HG03095 (cell line): ENCODE measurements around the gene TMEM178B.
A peak's percentile ranks its signal among the peaks of the same experiment; 100 is the strongest.
"Not testable (repeated sequence)": the region's sequence is repeated elsewhere in the genome, so short reads cannot be mapped to it uniquely, and the experiment has no call there.

Experiments used
- ATAC-seq: cut with Tn5 transposase; IDR thresholded peaks from one replicate; pipeline ENCODE4 v1.9.1; 2021; ENCODE audit warnings: moderate library complexity; ENCODE audit not compliant: unreplicated experiment

Gene TMEM178B

DNA sequence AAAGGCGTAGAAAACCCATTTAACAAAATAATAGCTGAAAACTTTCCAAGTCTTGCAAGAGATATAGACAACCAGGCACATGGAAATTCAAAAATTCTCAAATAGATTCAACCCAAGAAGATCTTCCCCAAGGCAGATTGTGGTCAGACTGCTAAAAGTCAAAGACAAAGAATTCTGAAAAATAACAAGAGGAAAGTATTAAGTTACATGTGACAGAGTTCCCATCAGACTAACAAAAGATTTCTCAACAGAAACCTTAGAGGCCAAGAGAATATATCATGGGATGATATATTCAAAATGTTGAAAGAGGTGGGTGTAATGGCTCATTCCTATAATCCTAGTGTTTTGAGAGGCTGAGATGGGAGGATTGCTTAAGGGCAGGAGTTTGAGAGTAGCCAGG, 59.8 kb downstream of the TMEM178B start:
- ATAC-seq = no peak

DNA sequence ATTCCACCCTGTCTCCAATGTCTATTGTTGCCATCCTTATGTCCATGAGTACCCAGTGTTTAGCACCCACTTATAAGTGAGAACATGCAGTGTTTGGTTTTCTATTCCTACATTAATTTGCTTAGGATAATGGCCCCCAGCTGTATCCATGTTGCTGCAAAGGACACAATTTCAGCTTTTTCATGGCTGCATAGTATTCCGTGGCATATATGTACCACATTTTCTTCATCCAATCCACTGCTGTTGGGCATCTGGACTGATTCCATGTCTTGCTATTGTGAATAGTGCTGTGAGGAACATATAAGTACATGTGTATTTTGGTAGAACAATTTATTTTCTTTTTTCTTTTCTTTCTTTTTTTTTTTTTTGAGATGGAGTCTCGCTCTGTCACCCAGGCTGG, 68.2 kb downstream of the TMEM178B start:
- ATAC-seq = no peak

DNA sequence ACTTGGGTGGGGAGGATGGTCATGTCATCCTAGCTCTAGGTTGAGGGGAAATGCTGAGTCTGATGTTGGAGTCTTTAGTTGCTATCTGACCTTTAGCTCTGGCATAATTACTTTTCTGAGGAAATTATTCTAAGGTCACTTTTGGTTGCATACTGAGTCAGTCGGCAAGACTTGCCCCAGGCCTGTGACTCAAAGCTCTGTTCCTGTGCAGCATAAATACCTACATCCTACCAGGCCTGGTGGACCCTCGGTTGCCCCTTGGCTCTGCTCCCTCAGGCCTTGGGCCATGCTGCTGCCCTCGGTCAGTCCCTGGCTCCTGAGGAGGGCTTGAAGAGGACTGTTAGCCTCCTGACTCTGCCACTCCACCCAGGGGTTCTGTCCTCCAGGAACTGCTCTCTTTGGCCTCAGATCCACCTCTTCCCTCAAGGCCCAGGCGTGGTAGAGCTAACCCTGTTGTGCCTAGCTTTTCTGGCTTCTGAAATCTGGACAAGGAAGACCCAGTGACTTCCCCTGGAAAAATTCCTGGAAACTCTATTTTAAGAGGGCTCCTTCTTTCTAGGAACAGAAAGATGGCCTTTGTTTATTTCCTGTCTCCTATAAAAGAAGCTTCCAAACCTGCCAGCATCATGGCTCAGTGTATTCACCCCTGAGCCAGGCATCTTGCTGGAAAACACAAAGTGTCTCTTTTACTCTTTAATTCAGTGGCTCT, 71.2 kb downstream of the TMEM178B start:
- ATAC-seq = no peak

GRCh38 chr7:141145630-141145982, 71.7 kb downstream of the TMEM178B start:
- no peak for ATAC-seq

DNA sequence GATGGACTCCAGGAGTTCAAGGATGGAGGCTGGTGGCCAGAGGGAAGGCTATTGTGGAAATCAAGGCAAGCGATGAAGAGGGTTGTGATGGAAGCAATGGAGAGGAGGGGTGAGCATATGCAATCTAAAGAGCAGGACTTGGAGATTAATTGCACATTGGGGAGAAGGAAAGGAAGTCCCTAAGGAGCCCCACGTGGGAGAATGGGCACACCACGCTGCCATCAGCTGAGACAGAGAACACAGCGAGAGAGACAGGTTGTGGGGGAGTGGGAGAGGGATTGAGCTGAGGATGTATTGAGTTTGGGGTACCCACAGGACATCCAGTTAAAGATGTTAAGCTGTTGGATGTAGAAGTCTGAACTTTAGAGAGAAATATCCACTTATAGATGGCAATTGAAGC, 73.6 kb downstream of the TMEM178B start:
- no peak for ATAC-seq

DNA sequence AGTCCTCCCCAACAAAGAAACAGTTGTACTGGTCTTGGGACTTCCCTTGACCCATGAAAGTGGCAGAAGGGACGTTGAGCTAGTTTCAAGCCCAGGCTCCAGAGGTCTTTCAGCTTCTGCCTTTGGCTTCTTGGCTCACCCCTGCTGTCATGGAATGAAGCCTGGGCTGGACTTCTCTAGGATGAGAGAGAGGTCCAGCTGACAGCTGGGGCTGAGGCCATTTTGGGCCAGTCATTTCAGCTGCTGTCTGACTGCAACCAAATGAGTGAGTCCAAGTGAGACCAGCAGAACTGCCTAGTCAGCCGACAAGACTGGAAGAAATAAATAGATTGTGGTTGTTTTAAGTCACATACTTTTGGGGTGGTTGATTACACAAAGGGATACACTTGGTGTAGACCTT, 76.6 kb downstream of the TMEM178B start:
- no peak for ATAC-seq

DNA sequence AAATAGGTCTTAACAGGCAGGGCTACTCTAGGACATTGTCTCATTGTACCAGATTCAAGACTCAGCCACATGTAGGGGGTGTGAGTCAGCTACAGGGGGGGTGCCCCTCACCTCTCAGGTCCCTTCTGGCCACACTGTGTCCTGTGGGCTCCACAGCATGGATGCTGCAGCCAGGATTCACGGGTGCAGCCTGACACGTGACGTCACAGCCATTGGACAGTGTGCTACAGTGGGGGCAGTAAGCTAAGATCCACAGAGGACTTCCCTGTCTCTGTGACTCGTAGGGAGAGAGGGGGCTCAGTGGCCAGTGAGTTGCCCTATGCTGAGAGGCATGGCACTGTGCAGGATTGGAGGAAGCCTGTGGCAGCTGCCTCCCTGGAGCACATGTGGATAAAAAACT, 77.9 kb downstream of the TMEM178B start:
- no peak for ATAC-seq

DNA sequence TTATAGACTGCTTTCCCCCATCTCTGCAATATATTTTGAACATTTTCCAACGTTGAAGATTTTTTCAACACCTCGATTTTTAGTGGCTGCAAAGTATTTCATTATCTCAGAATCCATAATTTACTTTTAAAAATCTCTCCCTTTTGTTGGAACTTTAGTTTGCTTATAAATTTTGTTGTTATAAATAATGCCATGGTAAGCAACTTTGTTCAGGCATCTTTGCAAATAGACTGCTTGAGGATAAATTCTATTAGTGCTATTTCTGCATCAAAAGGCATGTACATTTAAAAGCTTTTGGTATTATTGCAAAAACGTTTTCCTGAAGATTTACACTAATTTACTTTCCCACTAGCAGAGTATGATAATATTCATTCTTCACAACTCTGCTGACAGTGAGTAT, 79.4 kb downstream of the TMEM178B start:
- ATAC-seq = no peak

DNA sequence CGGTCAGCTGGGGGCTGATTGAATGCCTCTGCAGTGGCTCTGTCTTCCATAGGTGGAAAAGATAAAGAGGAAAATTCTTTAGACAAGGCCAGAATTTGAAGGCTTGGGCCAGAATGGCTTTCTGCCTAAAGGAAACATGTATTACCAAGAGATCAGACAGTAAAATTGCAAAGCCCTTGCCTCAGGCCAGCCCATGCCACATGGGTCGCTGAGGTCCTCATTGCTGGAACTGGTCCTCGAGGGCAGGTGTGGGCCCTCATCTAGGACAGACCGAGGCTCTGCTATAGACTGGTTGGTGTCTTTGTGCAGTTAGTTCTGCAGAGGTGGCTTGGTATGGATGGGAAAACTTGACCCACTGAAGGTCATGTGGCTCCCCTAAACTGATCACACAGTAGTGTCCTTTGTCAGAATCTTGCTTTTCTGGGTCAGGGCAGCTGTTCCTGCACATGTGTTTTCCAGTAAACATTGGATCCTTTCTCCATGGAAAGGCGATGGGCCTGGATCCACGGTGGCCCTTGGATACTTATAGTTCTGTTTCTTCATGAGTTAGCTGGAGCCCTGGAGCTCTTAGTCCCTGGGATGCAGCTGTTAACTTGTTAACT, 80.4 kb downstream of the TMEM178B start:
- ATAC-seq = no peak

DNA sequence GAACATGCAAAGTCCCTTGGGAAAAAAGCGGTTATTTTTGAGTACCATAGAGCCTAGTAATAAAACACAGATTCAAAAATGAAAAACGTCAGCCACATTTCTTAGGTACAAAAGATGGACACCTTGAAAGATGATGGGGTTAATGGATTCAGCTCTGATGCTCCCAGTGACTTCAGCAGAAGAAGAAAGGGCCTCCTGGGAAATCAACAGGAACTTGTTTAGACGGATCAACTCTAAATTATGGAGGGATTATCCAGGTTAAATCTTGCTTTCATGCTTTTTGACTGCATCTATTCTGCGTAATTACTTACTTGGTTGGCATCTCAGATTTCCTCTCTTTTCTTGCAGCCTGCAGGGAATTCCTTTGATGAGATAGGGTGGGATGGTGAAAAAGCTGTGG, 82.5 kb downstream of the TMEM178B start:
- ATAC-seq = no peak

DNA sequence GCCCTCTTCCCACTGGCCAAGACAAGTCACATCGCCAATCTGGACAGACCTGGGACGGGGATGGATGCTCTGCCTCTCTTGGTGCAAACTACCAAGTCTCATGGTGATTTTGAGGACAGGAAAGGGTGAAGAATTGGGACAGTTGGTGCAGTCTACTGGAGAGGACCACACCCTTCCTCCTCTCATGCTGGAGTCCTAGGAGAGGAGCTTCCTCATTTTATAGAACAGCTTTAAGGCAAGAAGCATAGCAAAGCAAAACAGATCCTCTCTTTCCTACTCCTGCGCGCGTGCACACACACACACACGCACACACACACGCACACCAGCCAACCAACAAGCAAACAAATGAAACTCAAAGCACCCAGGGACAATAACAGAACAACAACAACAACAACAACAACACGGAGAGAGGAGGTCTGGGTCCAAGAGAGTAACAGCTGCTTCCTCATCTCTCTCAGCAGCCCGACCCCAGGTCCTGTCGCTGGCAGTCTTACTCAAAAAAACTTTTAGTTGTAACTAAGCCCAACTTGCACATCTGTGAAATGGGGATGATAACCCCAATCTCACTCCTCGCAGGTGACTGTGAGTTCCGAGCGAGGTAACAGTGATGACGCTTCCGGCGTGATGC, 83.4 kb downstream of the TMEM178B start:
- no peak for ATAC-seq

- ATAC-seq = peak; percentile 83
Measured at GRCh38 chr7:141158561-141158960, 84.7 kb downstream of the TMEM178B start.

DNA sequence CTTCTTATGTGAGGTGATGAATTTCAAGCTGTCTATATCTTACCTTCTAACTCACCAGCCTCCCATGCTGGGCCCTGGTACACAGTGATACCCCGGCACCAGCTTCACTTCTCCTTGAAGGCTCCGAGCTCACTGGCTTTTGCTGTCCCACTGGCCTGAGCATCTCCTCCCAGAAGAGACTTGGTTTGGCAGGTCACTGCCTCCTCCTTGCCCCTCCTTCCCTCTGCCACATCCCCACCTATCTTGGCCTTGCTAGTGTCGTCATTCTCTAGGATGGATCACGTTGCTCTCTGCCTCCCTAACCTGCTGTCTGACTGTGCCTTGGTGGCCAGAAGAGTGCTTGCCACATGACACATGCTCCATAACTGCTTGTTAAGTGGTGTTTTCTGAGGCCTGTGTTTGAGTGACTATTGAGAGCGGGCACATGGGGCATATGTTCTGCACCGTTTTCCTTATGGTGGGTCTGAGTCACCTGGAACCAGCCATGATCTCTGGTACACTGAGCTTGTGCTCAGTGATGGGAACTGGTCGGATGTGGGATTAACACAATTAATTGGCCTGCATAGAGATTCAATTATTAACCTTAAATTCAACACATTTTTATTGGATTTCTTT, 86.5 kb downstream of the TMEM178B start:
- ATAC-seq = no peak

DNA sequence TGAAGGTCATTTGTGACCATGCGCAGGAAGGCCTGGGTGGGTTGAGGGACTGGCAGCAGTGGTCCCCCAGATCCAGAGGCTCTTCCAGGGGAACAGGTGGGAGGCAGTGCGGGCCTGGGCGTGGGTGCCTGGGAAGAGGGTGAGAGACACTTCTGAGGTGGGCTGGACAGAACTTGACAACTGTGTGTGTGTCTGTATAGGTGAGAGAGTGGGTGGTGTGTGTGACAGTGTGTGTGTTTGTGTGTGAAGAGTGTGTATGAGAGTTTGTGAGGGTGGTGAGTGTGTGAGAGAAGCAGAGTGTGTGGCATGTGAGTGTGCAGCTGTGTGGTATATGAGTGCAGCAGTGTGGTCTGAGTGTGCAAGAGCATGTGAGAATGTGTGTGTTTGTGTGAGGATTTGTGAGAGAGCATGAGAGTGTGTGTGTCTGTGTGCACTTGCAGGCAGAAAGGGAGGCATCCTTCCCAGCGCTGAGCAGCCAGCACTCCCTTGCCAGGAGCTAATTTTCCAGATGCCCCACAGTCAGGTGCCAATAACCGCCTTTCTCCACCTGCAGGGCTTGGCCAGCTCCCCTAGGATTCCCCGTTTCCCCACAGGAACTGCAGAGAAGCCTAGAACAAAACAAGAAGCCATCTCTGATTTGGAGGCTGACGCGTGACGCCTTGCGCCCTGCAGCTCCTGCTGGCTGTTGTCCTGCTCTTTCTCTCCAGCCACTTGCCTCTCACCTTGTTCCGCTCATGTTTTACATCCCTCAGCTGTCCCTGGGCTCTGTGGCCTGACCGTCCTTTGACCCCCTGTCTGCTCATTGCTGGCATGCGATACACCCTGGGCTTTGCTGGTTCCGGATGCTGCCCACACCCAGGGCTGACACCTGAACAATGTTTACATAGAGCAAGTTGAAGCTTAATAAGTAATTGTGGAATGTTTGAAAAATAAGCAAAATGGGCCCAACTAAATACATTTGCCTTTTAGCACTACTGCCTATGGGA, 88.0 kb downstream of the TMEM178B start:
- no peak for ATAC-seq

- no peak for ATAC-seq
Measured at GRCh38 chr7:141165521-141165920, 91.7 kb downstream of the TMEM178B start.

GRCh38 chr7:141166926-141167325, 93.1 kb downstream of the TMEM178B start:
- no peak for ATAC-seq

- no peak for ATAC-seq
Measured at GRCh38 chr7:141167381-141167964, 93.6 kb downstream of the TMEM178B start.

- not testable (repeated sequence) for ATAC-seq
Measured at GRCh38 chr7:141169157-141169556, 95.3 kb downstream of the TMEM178B start.

DNA sequence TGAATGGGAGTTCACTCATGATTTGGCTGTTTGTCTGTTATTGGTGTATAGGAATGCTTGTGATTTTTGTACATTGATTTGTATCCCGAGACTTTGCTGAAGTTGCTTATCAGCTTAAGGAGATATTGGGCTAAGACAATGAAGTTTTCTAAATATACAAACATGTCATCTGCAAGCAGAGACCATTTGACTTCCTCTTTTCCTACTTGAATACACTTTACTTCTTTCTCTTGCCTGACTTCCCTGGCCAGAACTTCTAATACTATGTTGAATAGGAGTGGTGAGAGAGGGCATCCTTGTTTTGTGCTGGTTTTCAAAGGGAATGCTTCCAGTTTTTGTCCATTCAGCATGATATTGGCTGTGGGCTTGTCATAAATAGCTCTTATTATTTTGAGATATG, 101.9 kb downstream of the TMEM178B start:
- ATAC-seq = not testable (repeated sequence)

GRCh38 chr7:141177120-141177519, 103.3 kb downstream of the TMEM178B start:
- not testable (repeated sequence) for ATAC-seq
